ENCODE measurements around the gene MAPT. TPM values are rescaled to one million over a fixed set of nuclear protein-coding genes. Genes with fewer than 3 reads are reported as not detected.
"Not testable (repeated sequence)": the region's sequence is repeated elsewhere in the genome, so short reads cannot be mapped to it uniquely, and the experiment has no call there.

Gene MAPT
- total RNA-seq, 4 donors from 2014 or later: 1.7 to 2.3 (median 1.8) TPM

DNA sequence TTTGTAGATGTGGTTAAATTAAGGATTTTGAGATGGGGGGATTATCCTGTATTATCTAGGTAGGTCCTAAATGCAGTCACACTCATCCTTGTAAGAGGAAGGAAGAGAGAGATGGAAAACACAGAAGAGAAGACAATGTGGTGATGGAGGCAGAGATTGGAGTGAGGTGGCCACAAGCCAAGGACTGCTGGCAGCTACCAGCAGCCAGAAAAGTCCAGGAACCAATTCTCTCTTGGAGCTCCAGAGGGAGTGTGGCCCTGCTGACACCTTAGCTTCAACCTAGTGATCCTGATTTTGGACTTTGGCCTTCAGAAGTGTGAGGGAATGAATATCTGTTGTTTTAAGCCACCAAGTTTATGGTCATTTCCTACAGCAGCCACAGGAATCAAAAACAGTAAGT is 18.0 kb downstream of the MAPT start:
- no peaks in the 10 kb centered on the region for H3K4me1 ChIP-seq
- in situ Hi-C loops (cut with MboI; ENCODE audit: low pct_ligation_motif_present in 1 of 4, low pct_unique_long_range_greater_than_20kb in 1 of 4, low sequenced_read_pairs in 3 of 4): no loop called here
- peaks cover 5% of the 10 kb centered on the region for H3K27me3 ChIP-seq
- no peak overlapping the region for H3K27ac ChIP-seq
- intact Hi-C loops (cut with DNase I; ENCODE audit: low total_unique reads): no loop called here
- H3K4me3 ChIP-seq: no peak overlapping the region
- DNase-seq: no peak
- H3K9me3 ChIP-seq: no peaks in the 10 kb centered on the region
- no peaks in the 10 kb centered on the region for H3K36me3 ChIP-seq
- TF ChIP-seq, protein P1, sequence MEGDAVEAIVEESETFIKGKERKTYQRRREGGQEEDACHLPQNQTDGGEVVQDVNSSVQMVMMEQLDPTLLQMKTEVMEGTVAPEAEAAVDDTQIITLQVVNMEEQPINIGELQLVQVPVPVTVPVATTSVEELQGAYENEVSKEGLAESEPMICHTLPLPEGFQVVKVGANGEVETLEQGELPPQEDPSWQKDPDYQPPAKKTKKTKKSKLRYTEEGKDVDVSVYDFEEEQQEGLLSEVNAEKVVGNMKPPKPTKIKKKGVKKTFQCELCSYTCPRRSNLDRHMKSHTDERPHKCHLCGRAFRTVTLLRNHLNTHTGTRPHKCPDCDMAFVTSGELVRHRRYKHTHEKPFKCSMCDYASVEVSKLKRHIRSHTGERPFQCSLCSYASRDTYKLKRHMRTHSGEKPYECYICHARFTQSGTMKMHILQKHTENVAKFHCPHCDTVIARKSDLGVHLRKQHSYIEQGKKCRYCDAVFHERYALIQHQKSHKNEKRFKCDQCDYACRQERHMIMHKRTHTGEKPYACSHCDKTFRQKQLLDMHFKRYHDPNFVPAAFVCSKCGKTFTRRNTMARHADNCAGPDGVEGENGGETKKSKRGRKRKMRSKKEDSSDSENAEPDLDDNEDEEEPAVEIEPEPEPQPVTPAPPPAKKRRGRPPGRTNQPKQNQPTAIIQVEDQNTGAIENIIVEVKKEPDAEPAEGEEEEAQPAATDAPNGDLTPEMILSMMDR (IDR thresholded peaks at IDR 0.05): no peak
- TF ChIP-seq POLR2AphosphoS5 (IDR thresholded peaks at IDR 0.05): no peak
- TF ChIP-seq EP300 (IDR thresholded peaks at IDR 0.05; ENCODE audit: low read depth): no peak
- no peak for TF ChIP-seq POLR2A (IDR thresholded peaks at IDR 0.05)

DNA sequence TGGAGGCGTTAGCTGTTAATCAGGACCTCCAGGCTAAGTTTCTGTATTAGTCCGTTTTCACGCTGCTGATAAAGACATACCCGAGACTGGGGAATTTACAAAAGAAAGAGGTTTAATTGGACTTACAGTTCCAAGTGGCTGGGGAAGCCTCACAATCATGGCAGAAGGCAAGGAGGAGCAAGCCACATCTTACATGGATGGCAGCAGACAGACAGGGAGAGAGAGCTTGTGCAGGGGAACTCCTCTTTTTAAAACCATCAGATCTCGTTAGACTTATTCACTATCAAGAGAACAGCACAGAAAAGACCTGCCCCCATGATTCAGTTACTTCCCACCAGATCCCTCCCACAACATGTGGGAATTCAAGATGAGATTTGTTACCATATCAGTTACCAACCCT is 18.7 kb downstream of the MAPT start:
- H3K9me3 ChIP-seq; H3K27ac ChIP-seq; H3K4me3 ChIP-seq; intact Hi-C loops (cut with DNase I; ENCODE audit: low total_unique reads); H3K27me3 ChIP-seq; H3K4me1 ChIP-seq; H3K36me3 ChIP-seq; DNase-seq; in situ Hi-C loops (cut with MboI; ENCODE audit: low pct_ligation_motif_present in 1 of 4, low pct_unique_long_range_greater_than_20kb in 1 of 4, low sequenced_read_pairs in 3 of 4): not testable (repeated sequence)
- WGBS, 2 donors (ENCODE audit: low coverage in 1 of 2): 75 to 80% methylated on average over 2 to 5 of the region's 5 CpGs

DNA sequence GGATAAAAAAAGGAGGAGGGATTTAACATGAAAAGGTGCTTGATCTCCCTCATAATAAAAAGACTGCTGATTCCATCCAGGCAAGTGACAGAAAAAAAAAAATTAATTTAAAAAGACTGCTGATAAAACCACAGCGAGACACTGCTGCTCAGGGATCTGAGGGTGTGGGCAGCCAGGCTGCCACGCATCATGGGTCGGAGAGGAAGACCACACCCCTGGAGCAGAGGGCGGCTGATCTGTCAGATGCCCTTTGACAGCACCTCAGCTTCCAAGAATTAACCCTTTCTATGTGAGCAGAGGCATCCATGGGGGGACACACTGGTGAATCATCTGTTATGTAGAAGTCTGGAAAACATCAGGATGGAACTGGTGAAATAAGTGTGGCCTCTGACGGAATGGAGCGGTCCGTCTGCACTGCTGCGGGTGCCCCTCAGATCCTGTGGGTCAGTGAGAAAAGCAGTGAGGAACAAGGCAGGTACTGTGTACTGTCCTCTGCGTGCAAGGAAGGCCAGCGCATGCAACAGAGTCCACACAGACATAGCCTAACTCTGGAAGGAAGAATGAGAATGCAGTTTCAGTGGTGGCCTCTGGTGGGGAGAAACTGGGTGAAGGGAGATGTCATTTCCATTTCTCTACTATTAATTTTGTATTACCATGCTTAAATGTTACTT is 19.8 kb downstream of the MAPT start:
- Histone ChIP-seq H3K27me3 (no peaks in the 10 kb centered on the region), H3K4me1 (no peaks in the 10 kb centered on the region), H3K36me3 (no peaks in the 10 kb centered on the region), H3K9me3 (no peaks in the 10 kb centered on the region), H3K4me3 (no peak overlapping the region), H3K27ac (no peak overlapping the region)
- intact Hi-C loops (cut with DNase I; ENCODE audit: low total_unique reads) (no loop called here), in situ Hi-C loops (cut with MboI; ENCODE audit: low pct_ligation_motif_present in 1 of 4, low pct_unique_long_range_greater_than_20kb in 1 of 4, low sequenced_read_pairs in 3 of 4) (no loop called here)
- 46 to 73% methylated on average over 6 to 10 of the region's 10 CpGs for WGBS, 2 donors (ENCODE audit: low coverage in 1 of 2)
- no peak for DNase-seq
- TF ChIP-seq POLR2A (IDR thresholded peaks at IDR 0.05) (no peak), POLR2AphosphoS5 (IDR thresholded peaks at IDR 0.05) (no peak), EP300 (IDR thresholded peaks at IDR 0.05; ENCODE audit: low read depth) (no peak)
- TF ChIP-seq, protein P1 (IDR thresholded peaks at IDR 0.05): no peak

DNA sequence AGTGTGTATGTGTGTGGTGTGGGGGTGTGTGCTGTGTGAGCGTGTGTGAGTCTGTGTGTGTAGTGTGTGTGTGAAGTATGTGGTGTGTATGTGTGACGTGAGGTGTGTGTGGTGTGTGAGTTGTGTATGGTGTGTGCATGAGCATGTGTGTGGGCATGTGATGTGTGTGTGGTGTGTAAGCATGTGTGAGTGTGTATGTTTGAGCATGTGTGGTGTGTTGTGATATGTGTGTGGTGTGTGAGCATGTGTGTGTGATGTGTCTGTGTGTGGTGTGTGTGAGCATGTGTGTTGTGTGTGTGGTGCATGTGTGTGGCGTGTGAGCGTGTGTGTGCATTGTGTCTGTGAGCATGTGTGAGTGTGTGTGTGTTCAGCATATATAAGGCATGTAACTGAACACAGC is 20.9 kb downstream of the MAPT start:
- TF ChIP-seq EP300 (IDR thresholded peaks at IDR 0.05; ENCODE audit: low read depth) (no peak), POLR2AphosphoS5 (IDR thresholded peaks at IDR 0.05) (no peak), POLR2A (IDR thresholded peaks at IDR 0.05) (no peak)
- TF ChIP-seq, protein P1 (IDR thresholded peaks at IDR 0.05): no peak
- DNase-seq: no peak
- WGBS, 2 donors (ENCODE audit: low coverage in 1 of 2): 89 to 92% methylated on average over 4 of the region's 4 CpGs
- intact Hi-C loops (cut with DNase I; ENCODE audit: low total_unique reads) (no loop called here), in situ Hi-C loops (cut with MboI; ENCODE audit: low pct_ligation_motif_present in 1 of 4, low pct_unique_long_range_greater_than_20kb in 1 of 4, low sequenced_read_pairs in 3 of 4) (no loop called here)
- no peak overlapping the region for H3K27ac ChIP-seq
- no peaks in the 10 kb centered on the region for H3K4me1 ChIP-seq
- H3K36me3 ChIP-seq: no peaks in the 10 kb centered on the region
- no peaks in the 10 kb centered on the region for H3K9me3 ChIP-seq
- no peaks in the 10 kb centered on the region for H3K27me3 ChIP-seq
- H3K4me3 ChIP-seq: no peak overlapping the region

DNA sequence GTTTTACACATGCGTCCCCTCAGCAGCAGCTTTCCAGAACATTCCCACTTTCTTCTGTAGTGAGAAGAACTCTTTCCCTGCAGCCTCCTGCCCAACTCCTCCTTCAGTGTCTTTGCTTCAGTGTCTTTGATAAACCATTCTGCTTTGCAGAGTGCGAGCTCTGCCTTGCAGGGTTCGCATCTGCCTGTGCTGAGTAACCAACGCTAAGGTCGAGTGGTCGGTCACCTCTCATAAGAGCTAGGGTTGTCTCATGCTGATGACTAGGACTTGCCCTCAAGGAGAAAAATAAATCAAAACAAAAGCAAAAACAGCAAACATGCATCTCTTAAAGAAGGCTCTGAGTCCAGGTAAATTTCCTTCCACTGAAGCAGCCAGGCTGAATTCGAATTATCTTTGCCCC is 22.7 kb downstream of the MAPT start:
- 70% methylated on average over 4 to 7 of the region's 7 CpGs for WGBS, 2 donors (ENCODE audit: low coverage in 1 of 2)
- no peak for DNase-seq

More for the DNA sequence above, 22.7 kb downstream of the MAPT start:
- in situ Hi-C loops (cut with MboI; ENCODE audit: low pct_ligation_motif_present in 1 of 4, low pct_unique_long_range_greater_than_20kb in 1 of 4, low sequenced_read_pairs in 3 of 4): no loop called here
- no peaks in the 10 kb centered on the region for H3K4me1 ChIP-seq
- no peaks in the 10 kb centered on the region for H3K36me3 ChIP-seq
- no peak for TF ChIP-seq EP300 (IDR thresholded peaks at IDR 0.05; ENCODE audit: low read depth)
- TF ChIP-seq POLR2AphosphoS5 (IDR thresholded peaks at IDR 0.05): no peak
- TF ChIP-seq, protein P1 (IDR thresholded peaks at IDR 0.05): no peak
- TF ChIP-seq POLR2A (IDR thresholded peaks at IDR 0.05): no peak
- no peaks in the 10 kb centered on the region for H3K27me3 ChIP-seq
- no peaks in the 10 kb centered on the region for H3K9me3 ChIP-seq
- intact Hi-C loops (cut with DNase I; ENCODE audit: low total_unique reads): no loop called here
- no peak overlapping the region for H3K4me3 ChIP-seq
- no peak overlapping the region for H3K27ac ChIP-seq
